ENCODE data around the gene ATXN2. TPM values are rescaled to one million over a fixed set of nuclear protein-coding genes. Genes with fewer than 3 reads are reported as not detected.

ATXN2 gene
- total and polyA plus RNA-seq, 9 of the 15 experiments (the other 6 are each of a cell fraction or from before 2014, with no cell fraction given): 16.8 to 67.8 (median 29.3) TPM

- H3K9ac ChIP-seq (ENCODE audit: insufficient read depth in 1 of 2, low read depth in 2 of 2, low read length in 2 of 2): no peak overlapping the region
- no peak for FAIRE-seq
- ATAC-seq: no peak
- DNase-seq (ENCODE audit: extremely low read depth in 1 of 4, low spot score in 3 of 4): no peak
- peaks cover 44% of the 10 kb centered on the region for H4K20me1 ChIP-seq (replicated peaks; ENCODE audit: control insufficient read depth, insufficient read depth, low read length)
- in situ Hi-C loops (cut with MboI): no loop called here
- no peak overlapping the region for H3K4me3 ChIP-seq
- intact Hi-C loops (cut with micrococcal nuclease): no loop called here
- peaks cover 94% of the 10 kb centered on the region for H3K79me2 ChIP-seq (ENCODE audit: control insufficient read depth, insufficient read depth, low read length)
- peaks cover 20 to 21% of the 10 kb centered on the region in 2 experiments for H3K4me1 ChIP-seq (replicated peaks in 1 of 2; ENCODE audit: control insufficient read depth in 2 of 2, insufficient read depth in 2 of 2, low read length in 2 of 2)
- TF ChIP-seq ZNF134 (CRISPR knock-in tag; conservative IDR thresholded peaks at IDR 0.05): no peak
- TF ChIP-seq TCF15 (CRISPR knock-in tag; IDR thresholded peaks at IDR 0.05): no peak
- no peak for TF ChIP-seq ZNF609 (CRISPR knock-in tag; IDR thresholded peaks at IDR 0.05; ENCODE audit: borderline replicate concordance)
- TF ChIP-seq RBFOX2 (IDR thresholded peaks at IDR 0.05; ENCODE audit: low read depth, low read length): no peak
- no peak for TF ChIP-seq EZH2 (IDR thresholded peaks at IDR 0.05; ENCODE audit: borderline replicate concordance, low read depth, low read length)
- TF ChIP-seq ZC3H8 (IDR thresholded peaks at IDR 0.05): no peak
- TF ChIP-seq NFRKB (IDR thresholded peaks at IDR 0.05; ENCODE audit: low read depth): no peak
- TF ChIP-seq TBL1XR1 (IDR thresholded peaks at IDR 0.05; ENCODE audit: low read length in 2 of 2): no peak
- no peak for TF ChIP-seq CREM (IDR thresholded peaks at IDR 0.05; ENCODE audit: low read depth)
- no peak for TF ChIP-seq KLF10 (CRISPR knock-in tag; IDR thresholded peaks at IDR 0.05)
- TF ChIP-seq NELFE (IDR thresholded peaks at IDR 0.05; ENCODE audit: insufficient read depth, insufficient read length): no peak
- TF ChIP-seq ZNF75A (CRISPR knock-in tag; IDR thresholded peaks at IDR 0.05): no peak
- no peak for TF ChIP-seq ARID1B (IDR thresholded peaks at IDR 0.05)
- TF ChIP-seq PRDM10 (IDR thresholded peaks at IDR 0.05; ENCODE audit: partially characterized antibody): no peak
- no peak for TF ChIP-seq HDAC3 (IDR thresholded peaks at IDR 0.05; ENCODE audit: borderline replicate concordance, partially characterized antibody)
- 88% methylated on average over 2 of the region's 2 CpGs for WGBS (ENCODE audit: insufficient coverage, low coverage, missing lambda C conversion rate)
- POLR2A ChIA-PET: no interaction called here
- no TSS peak for BruUV-seq (replicated peaks)
- no peak overlapping the region for H2AFZ ChIP-seq (ENCODE audit: low read depth, low read length)
- no peaks in the 10 kb centered on the region for H3K9me3 ChIP-seq (replicated peaks; ENCODE audit: control insufficient read depth, insufficient read depth, low read depth, low read length)
- peaks cover 13% of the 10 kb centered on the region for H3K9me1 ChIP-seq (ENCODE audit: control insufficient read depth, insufficient read depth, low read length)
- CTCF ChIA-PET (ENCODE audit: low intra/inter-chr PET ratio): no interaction called here
- peaks cover 90% of the 10 kb centered on the region for H3K36me3 ChIP-seq (ENCODE audit: control insufficient read depth, insufficient read depth, low read length)
- no peaks in the 10 kb centered on the region for H3K27me3 ChIP-seq (ENCODE audit: control insufficient read depth in 2 of 2, insufficient read depth in 2 of 2, low read length in 2 of 2)
- no peak overlapping the region for H3K4me2 ChIP-seq (ENCODE audit: insufficient read depth, low read length)
- H3K27ac ChIP-seq (ENCODE audit: extremely low read depth, low read depth, low read length): no peak overlapping the region
Observed at GRCh38 chr12:111417290-111417689, 181.8 kb downstream of the ATXN2 start.

Data from K562 (cell line).